ENCODE data around the gene ADRA1B.

Gene ADRA1B

GRCh38 chr5:159890141-159890540, 26.1 kb upstream of the ADRA1B start:
- no peak for TF ChIP-seq CTCF (conservative IDR thresholded peaks at IDR 0.05; ENCODE audit: low read depth, low read length)
- H3K4me3 ChIP-seq (ENCODE audit: low read depth, low read length) = no peak overlapping the region
- no peak for DNase-seq (ENCODE audit: low read depth)

GRCh38 chr5:159891371-159891770, 24.9 kb upstream of the ADRA1B start:
- TF ChIP-seq CTCF (conservative IDR thresholded peaks at IDR 0.05; ENCODE audit: low read depth, low read length) = no peak
- H3K4me3 ChIP-seq (ENCODE audit: low read depth, low read length) = no peak overlapping the region

GRCh38 chr5:159893040-159893695, 23.1 kb upstream of the ADRA1B start:
- H3K4me3 ChIP-seq (ENCODE audit: low read depth, low read length) = no peak overlapping the region
- no peak for DNase-seq (ENCODE audit: low read depth)
- no peak for TF ChIP-seq CTCF (conservative IDR thresholded peaks at IDR 0.05; ENCODE audit: low read depth, low read length)

More at GRCh38 chr5:159891371-159891770, 24.9 kb upstream of the ADRA1B start:
- no peak for DNase-seq (ENCODE audit: low read depth)

GRCh38 chr5:159894149-159894720, 22.0 kb upstream of the ADRA1B start:
- no peak for TF ChIP-seq CTCF (conservative IDR thresholded peaks at IDR 0.05; ENCODE audit: low read depth, low read length)
- no peak overlapping the region for H3K4me3 ChIP-seq (ENCODE audit: low read depth, low read length)
- peak; percentile 67 for DNase-seq (ENCODE audit: low read depth)

GRCh38 chr5:159897786-159898393, 18.4 kb upstream of the ADRA1B start:
- DNase-seq (ENCODE audit: low read depth) = no peak
- no peak overlapping the region for H3K4me3 ChIP-seq (ENCODE audit: low read depth, low read length)
- TF ChIP-seq CTCF (conservative IDR thresholded peaks at IDR 0.05; ENCODE audit: low read depth, low read length) = no peak

- TF ChIP-seq CTCF (conservative IDR thresholded peaks at IDR 0.05; ENCODE audit: low read depth, low read length) = no peak
- DNase-seq (ENCODE audit: low read depth) = peak; percentile 58
- no peak overlapping the region for H3K4me3 ChIP-seq (ENCODE audit: low read depth, low read length)
Observed at GRCh38 chr5:159899067-159900049, 16.9 kb upstream of the ADRA1B start.
